Peyer's patch (tissue), 4 donors: ENCODE data around the gene RBM5. TPM values are rescaled to one million over a fixed set of nuclear protein-coding genes. Genes with fewer than 3 reads are reported as not detected.

Experiments used
- DNase-seq, 3 donors: peaks; one replicate each; pipeline ENCODE4 v3.0.0-alpha.2; 2017 to 2019
- H3K27ac ChIP-seq, 4 donors: fragments of 200-600 bp; sonication (generic); one replicate each; pipeline ENCODE4 v1.5.1; 2016 to 2019
- H3K27me3 ChIP-seq, 2 donors: fragments of 200-600 bp; sonication (generic); one replicate each; pipeline ENCODE4 v1.5.1; 2019
- H3K36me3 ChIP-seq, 3 donors: fragments of 200-600 bp; sonication (generic); one replicate each; pipeline ENCODE4 v1.5.1; 2016 to 2019
- H3K4me1 ChIP-seq, 4 donors: fragments of 200-600 bp; sonication (generic); one replicate each; pipeline ENCODE4 v1.5.1; 2016 to 2019
- H3K4me3 ChIP-seq, 4 donors: fragments of 200-600 bp; sonication (generic); 1 replicate in 3 of 4; 2 replicates in 1 of 4; pipeline ENCODE4 v1.5.1; 2016 to 2019; ENCODE audit warnings: mild to moderate bottlenecking in 1 of 4
- H3K9me3 ChIP-seq, 4 donors: fragments of 200-600 bp; sonication (generic); one replicate each; pipeline ENCODE4 v1.5.1; 2016 to 2019; ENCODE audit warnings: mild to moderate bottlenecking in 1 of 4
- POLR2A ChIP-seq, 2 donors: fragments of 450-650 bp; IDR thresholded peaks; one replicate each; pipeline ENCODE4 v1.5.1; 2017; ENCODE audit warnings: antibody characterized with exemption in 2 of 2, mild to moderate bottlenecking in 2 of 2, moderate library complexity in 2 of 2
- total RNA-seq, 4 donors: library from RNA; depleted of rRNA; stranded (reverse); fragments of >200 nt; gene quantifications; one replicate each; pipeline ENCODE4 v1.1.0, GENCODE V29; 2016
- TF ChIP-seq, protein P1 (sequence below), 6 experiments: fragments of 450-650 bp in 4 of 6; fragments of 200-600 bp in 2 of 6; sonication (generic) in 1 of 6; IDR thresholded peaks; one replicate each; pipeline ENCODE4 v1.5.1; 2017 to 2019; ENCODE audit warnings: antibody characterized with exemption in 6 of 6, mild to moderate bottlenecking in 3 of 6, moderate library complexity in 1 of 6

RBM5 gene
- total RNA-seq, 4 donors from 2014 or later, result 212 to 498 (median 416) TPM

- Histone ChIP-seq H3K4me1 (peaks cover 0 to 5% (median 2%) of the 10 kb centered on the region in 4 donors), H3K27ac (no peak overlapping the region), H3K27me3 (no peaks in the 10 kb centered on the region), H3K36me3 (peaks cover 0 to 91% (median 17%) of the 10 kb centered on the region in 3 donors), H3K9me3 (no peaks in the 10 kb centered on the region), H3K4me3 (no peak overlapping the region)
- no peak for DNase-seq
- TF ChIP-seq POLR2A (IDR thresholded peaks at IDR 0.05), result no peak
- TF ChIP-seq, protein P1, sequence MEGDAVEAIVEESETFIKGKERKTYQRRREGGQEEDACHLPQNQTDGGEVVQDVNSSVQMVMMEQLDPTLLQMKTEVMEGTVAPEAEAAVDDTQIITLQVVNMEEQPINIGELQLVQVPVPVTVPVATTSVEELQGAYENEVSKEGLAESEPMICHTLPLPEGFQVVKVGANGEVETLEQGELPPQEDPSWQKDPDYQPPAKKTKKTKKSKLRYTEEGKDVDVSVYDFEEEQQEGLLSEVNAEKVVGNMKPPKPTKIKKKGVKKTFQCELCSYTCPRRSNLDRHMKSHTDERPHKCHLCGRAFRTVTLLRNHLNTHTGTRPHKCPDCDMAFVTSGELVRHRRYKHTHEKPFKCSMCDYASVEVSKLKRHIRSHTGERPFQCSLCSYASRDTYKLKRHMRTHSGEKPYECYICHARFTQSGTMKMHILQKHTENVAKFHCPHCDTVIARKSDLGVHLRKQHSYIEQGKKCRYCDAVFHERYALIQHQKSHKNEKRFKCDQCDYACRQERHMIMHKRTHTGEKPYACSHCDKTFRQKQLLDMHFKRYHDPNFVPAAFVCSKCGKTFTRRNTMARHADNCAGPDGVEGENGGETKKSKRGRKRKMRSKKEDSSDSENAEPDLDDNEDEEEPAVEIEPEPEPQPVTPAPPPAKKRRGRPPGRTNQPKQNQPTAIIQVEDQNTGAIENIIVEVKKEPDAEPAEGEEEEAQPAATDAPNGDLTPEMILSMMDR (IDR thresholded peaks at IDR 0.05), result no peak
Measured at GRCh38 chr3:50117120-50117519, 28.4 kb downstream of the RBM5 start.

DNA sequence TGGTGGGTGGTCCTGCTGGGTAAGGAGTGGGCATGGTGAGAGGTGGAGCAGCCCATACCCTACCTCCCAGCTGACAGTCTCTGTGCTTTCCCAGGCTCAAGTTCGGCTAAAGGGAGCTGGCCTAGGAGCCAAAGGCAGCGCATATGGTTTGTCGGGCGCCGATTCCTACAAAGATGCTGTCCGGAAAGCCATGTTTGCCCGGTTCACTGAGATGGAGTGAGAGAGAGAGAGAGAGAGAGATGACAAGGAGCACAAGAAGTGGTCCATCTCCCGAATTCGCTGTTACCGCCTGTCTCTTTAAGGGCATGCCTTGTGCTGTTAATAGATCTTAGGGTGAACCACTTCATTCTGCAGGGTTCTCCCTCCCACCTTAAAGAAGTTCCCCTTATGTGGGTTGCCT is 29.5 kb downstream of the RBM5 start:
- Histone ChIP-seq H3K27ac (no peak overlapping the region), H3K4me1 (peaks cover 0 to 10% (median 4%) of the 10 kb centered on the region in 4 donors), H3K9me3 (no peaks in the 10 kb centered on the region), H3K27me3 (no peaks in the 10 kb centered on the region), H3K36me3 (peaks cover 0 to 79% (median 11%) of the 10 kb centered on the region in 3 donors), H3K4me3 (no peak overlapping the region)
- DNase-seq, result no peak
- no peak for TF ChIP-seq POLR2A (IDR thresholded peaks at IDR 0.05)
- TF ChIP-seq, protein P1 (IDR thresholded peaks at IDR 0.05), result no peak

GRCh38 chr3:50119786-50120185 is 31.1 kb downstream of the RBM5 start:
- DNase-seq, result peak in 1 of 3 donors; percentile 19
- TF ChIP-seq, protein P1 (IDR thresholded peaks at IDR 0.05), result no peak
- no peak for TF ChIP-seq POLR2A (IDR thresholded peaks at IDR 0.05)
- H3K4me1 ChIP-seq, result peaks cover 0 to 26% (median 4%) of the 10 kb centered on the region in 4 donors
- H3K27me3 ChIP-seq, result no peaks in the 10 kb centered on the region
- H3K9me3 ChIP-seq, result no peaks in the 10 kb centered on the region
- no peak overlapping the region for H3K27ac ChIP-seq
- H3K4me3 ChIP-seq, result no peak overlapping the region
- peaks cover 0 to 64% (median 2%) of the 10 kb centered on the region in 3 donors for H3K36me3 ChIP-seq

- Histone ChIP-seq H3K4me1 (peaks cover 0 to 28% (median 4%) of the 10 kb centered on the region in 4 donors), H3K27me3 (no peaks in the 10 kb centered on the region), H3K27ac (no peak overlapping the region), H3K36me3 (peaks cover 0 to 57% (median 0%) of the 10 kb centered on the region in 3 donors), H3K4me3 (no peak overlapping the region), H3K9me3 (no peaks in the 10 kb centered on the region)
- no peak for TF ChIP-seq POLR2A (IDR thresholded peaks at IDR 0.05)
- TF ChIP-seq, protein P1 (IDR thresholded peaks at IDR 0.05), result no peak
- DNase-seq, result peak in 1 of 3 donors; percentile 49
Measured at GRCh38 chr3:50120364-50121071, 31.8 kb downstream of the RBM5 start.

- peaks cover 0 to 36% (median 4%) of the 10 kb centered on the region in 4 donors for H3K4me1 ChIP-seq
- peak; percentile 49 to 87 (median 85) for DNase-seq
- H3K4me3 ChIP-seq, result no peak overlapping the region
- TF ChIP-seq, protein P1 (IDR thresholded peaks at IDR 0.05), result peak; percentile 69 to 91 (median 88)
- no peak for TF ChIP-seq POLR2A (IDR thresholded peaks at IDR 0.05)
- peaks cover 0 to 48% (median 0%) of the 10 kb centered on the region in 3 donors for H3K36me3 ChIP-seq
- H3K27ac ChIP-seq, result no peak overlapping the region
- H3K27me3 ChIP-seq, result no peaks in the 10 kb centered on the region
- no peaks in the 10 kb centered on the region for H3K9me3 ChIP-seq
Measured at GRCh38 chr3:50121072-50122032, 32.6 kb downstream of the RBM5 start.
